AG10803 (cell line): ENCODE data around the gene OR1N1.
A peak's percentile ranks its signal among the peaks of the same experiment; 100 is the strongest.

Source experiments
- DNase-seq: peaks from one replicate; pipeline ENCODE4 v3.0.0; 2010; ENCODE audit warnings: low read depth
- H3K4me3 ChIP-seq: 2 replicates; pipeline ENCODE4 v1.5.1; 2011; ENCODE audit warnings: mild to moderate bottlenecking, low read length, control low read depth
- CTCF ChIP-seq: conservative IDR thresholded peaks from 2 replicates; pipeline ENCODE4 v1.5.1; 2011; ENCODE audit warnings: mild to moderate bottlenecking, low read length, control low read depth, inconsistent platforms

The OR1N1 gene

DNA sequence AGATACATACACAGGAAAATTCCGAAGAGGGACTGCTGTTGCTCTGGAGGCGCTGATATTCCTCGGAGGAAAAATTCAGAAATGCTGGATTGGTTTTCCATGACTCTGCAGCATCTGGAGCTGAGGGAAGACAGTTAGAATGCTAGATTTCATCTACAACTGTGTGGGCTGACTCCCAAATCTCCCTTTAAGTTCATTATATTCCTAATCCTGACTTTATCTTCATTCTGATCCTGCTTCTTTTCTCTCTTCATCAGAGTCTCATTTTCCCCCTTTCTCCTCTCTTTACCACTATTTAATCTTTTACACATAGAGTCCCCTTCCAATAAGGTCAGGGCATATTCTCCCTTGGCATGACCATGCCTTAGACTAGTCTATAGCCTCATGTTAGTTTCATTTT is at the start of gene OR1N1:
Gene OR1N1 (minus strand): TSS at position 101 of the 400 bp plus-strand sequence. CDS start 0 bp downstream, at position 101.
- no peak for TF ChIP-seq CTCF
- DNase-seq = no peak
- no peak within 1 kb of the TSS for H3K4me3 ChIP-seq

GRCh38 chr9:122572456-122572855 is 45.4 kb upstream of the OR1N1 start:
- peak; percentile 61 for DNase-seq
- TF ChIP-seq CTCF = no peak
- no peak overlapping the region for H3K4me3 ChIP-seq

DNA sequence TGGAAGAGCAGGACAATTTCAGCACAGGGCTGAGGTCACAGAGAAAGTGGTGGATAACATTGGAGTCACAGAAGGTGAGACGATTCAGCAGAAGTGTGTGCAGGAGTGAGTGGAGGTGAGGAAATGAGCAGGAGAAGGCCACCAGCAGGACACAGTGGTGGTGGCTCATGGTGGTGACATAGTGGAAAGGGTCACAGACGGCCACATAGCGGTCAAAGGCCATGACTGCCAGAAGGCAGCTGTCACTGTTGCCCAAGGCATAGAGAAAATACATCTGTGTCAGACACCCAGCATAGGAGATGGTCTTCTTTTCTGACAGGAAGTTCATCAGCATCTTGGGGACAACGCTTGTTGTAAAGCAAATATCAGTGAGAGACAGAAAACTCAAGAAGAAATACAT is 40.8 kb upstream of the OR1N1 start:
- no peak for TF ChIP-seq CTCF
- no peak overlapping the region for H3K4me3 ChIP-seq

GRCh38 chr9:122562134-122562760 is 35.2 kb upstream of the OR1N1 start:
- H3K4me3 ChIP-seq = no peak overlapping the region
- no peak for TF ChIP-seq CTCF
- no peak for DNase-seq

More for the DNA sequence above, 40.8 kb upstream of the OR1N1 start:
- DNase-seq = no peak

GRCh38 chr9:122561446-122561845 is 34.4 kb upstream of the OR1N1 start:
- H3K4me3 ChIP-seq = no peak overlapping the region
- DNase-seq = no peak
- TF ChIP-seq CTCF = no peak

DNA sequence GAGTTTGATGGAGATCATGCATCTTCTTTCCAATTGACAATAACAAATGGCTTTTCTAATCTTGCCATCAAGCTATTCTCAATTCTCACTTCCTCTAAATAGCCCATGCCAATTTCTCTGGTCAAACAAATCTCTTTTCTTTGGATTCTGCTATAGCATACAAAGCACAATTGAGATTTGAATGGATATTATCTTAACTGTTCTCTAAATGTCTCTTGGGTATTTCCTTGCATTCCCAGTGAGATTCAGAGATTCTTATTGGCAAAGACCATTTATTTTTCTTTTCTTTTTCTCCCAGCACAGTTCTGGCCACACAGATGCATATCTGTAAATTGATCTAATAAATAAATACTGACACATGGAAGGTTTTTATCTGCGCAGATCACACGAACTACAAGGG is 25.7 kb upstream of the OR1N1 start, which contains the start of gene OR1N2:
Gene OR1N2 (plus strand): TSS at position 301 of the 400 bp plus-strand sequence. CDS start 100 bp downstream, outside the sequence.
- TF ChIP-seq CTCF = no peak
- no peak for DNase-seq

GRCh38 chr9:122551371-122551770 is 24.3 kb upstream of the OR1N1 start:
- no peak for DNase-seq
- TF ChIP-seq CTCF = no peak
- no peak overlapping the region for H3K4me3 ChIP-seq

More for the DNA sequence above, 25.7 kb upstream of the OR1N1 start, which contains the start of gene OR1N2:
- H3K4me3 ChIP-seq = no peak within 1 kb of the TSS
